Measurements from ENCODE around the gene AQP10. TPM values are rescaled to one million over a fixed set of nuclear protein-coding genes. Genes with fewer than 3 reads are reported as not detected.
"Not testable (repeated sequence)": the region's sequence is repeated elsewhere in the genome, so short reads cannot be mapped to it uniquely, and the experiment has no call there.

The AQP10 gene
- total and polyA plus RNA-seq, 8 donors = 0.13 to 0.34 (median 0.23) TPM

GRCh38 chr1:154361357-154361756, 40.5 kb downstream of the AQP10 start:
- Histone ChIP-seq H3K4me1 (no peaks in the 10 kb centered on the region), H3K27me3 (no peaks in the 10 kb centered on the region)
- intact Hi-C loops (cut with DNase I) = no loop called here

GRCh38 chr1:154371436-154371835, 50.5 kb downstream of the AQP10 start:
- Histone ChIP-seq H3K9me3 (no peaks in the 10 kb centered on the region), H3K4me3 (no peak overlapping the region), H3K27me3 (no peaks in the 10 kb centered on the region), H3K4me1 (no peaks in the 10 kb centered on the region), H3K36me3 (no peaks in the 10 kb centered on the region), H3K27ac (no peak overlapping the region)
- no peak for TF ChIP-seq CTCF (IDR thresholded peaks at IDR 0.05)
- DNase-seq (no peak), ATAC-seq (no peak)
- intact Hi-C loops (cut with DNase I) = no loop called here

More at GRCh38 chr1:154361357-154361756, 40.5 kb downstream of the AQP10 start:
- no peak for TF ChIP-seq CTCF (IDR thresholded peaks at IDR 0.05)
- Histone ChIP-seq H3K4me3 (no peak overlapping the region), H3K36me3 (no peaks in the 10 kb centered on the region), H3K27ac (no peak overlapping the region), H3K9me3 (no peaks in the 10 kb centered on the region)
- no peak for ATAC-seq
- no peak for DNase-seq

- H3K4me1 ChIP-seq; DNase-seq; ATAC-seq; H3K4me3 ChIP-seq; H3K27me3 ChIP-seq; H3K27ac ChIP-seq; intact Hi-C loops (cut with DNase I); H3K36me3 ChIP-seq; H3K9me3 ChIP-seq: not testable (repeated sequence)
Observed at GRCh38 chr1:154373777-154374357, 53.0 kb downstream of the AQP10 start.

Other genes starting within 250 kb of the AQP10 start
- under 1 TPM; 0.16 to 0.26 TPM for gene NUP210L, start 166.0 kb upstream of the AQP10 start, total RNA-seq
- under 1 TPM; 0.09 to 0.27 (median 0.16) TPM for gene NUP210L, start 166.0 kb upstream of the AQP10 start, polyA plus RNA-seq (ENCODE audit: insufficient read length in 6 of 6)
- gene TPM3, start 129.0 kb upstream of the AQP10 start, total RNA-seq = 100 to 1,000 TPM; 318 to 406 TPM
- gene TPM3, start 129.0 kb upstream of the AQP10 start, polyA plus RNA-seq (ENCODE audit: insufficient read length in 6 of 6) = 100 to 1,000 TPM; 220 to 283 (median 238) TPM
- not detected for gene CFAP141, start 114.8 kb upstream of the AQP10 start, total RNA-seq
- 1 to 10 TPM in 5 of 6 donors, under 1 TPM in 1; 0.52 to 4.4 (median 2.2) TPM for gene CFAP141, start 114.8 kb upstream of the AQP10 start, polyA plus RNA-seq (ENCODE audit: insufficient read length in 6 of 6)
- 100 to 1,000 TPM; 131 to 144 TPM for gene UBAP2L, start 100.1 kb upstream of the AQP10 start, total RNA-seq
- gene UBAP2L, start 100.1 kb upstream of the AQP10 start, polyA plus RNA-seq (ENCODE audit: insufficient read length in 6 of 6) = 100 to 1,000 TPM; 173 to 201 (median 177) TPM
- gene HAX1, start 48.5 kb upstream of the AQP10 start, total RNA-seq = 10 to 100 TPM; 71.6 to 82.6 TPM
- gene HAX1, start 48.5 kb upstream of the AQP10 start, polyA plus RNA-seq (ENCODE audit: insufficient read length in 6 of 6) = 10 to 100 TPM; 68.6 to 80.5 (median 79.1) TPM
- 10 to 100 TPM; 35.2 to 36.6 TPM for gene ATP8B2, start 4.4 kb downstream of the AQP10 start, total RNA-seq
- 10 to 100 TPM; 32.9 to 41.9 (median 36.9) TPM for gene ATP8B2, start 4.4 kb downstream of the AQP10 start, polyA plus RNA-seq (ENCODE audit: insufficient read length in 6 of 6)
- 10 to 100 TPM; 45.0 to 65.3 TPM for gene IL6R, start 84.2 kb downstream of the AQP10 start, total RNA-seq
- gene IL6R, start 84.2 kb downstream of the AQP10 start, polyA plus RNA-seq (ENCODE audit: insufficient read length in 6 of 6) = 1 to 10 TPM; 4.5 to 8.2 (median 5.4) TPM
- 1 to 10 TPM; 3.8 to 5.0 TPM for gene TDRD10, start 181.1 kb downstream of the AQP10 start, total RNA-seq
- gene TDRD10, start 181.1 kb downstream of the AQP10 start, polyA plus RNA-seq (ENCODE audit: insufficient read length in 6 of 6) = 1 to 10 TPM; 3.1 to 3.7 (median 3.4) TPM
- gene SHE, start 181.3 kb downstream of the AQP10 start, total RNA-seq = 10 to 100 TPM; 17.7 to 25.3 TPM
- 10 to 100 TPM; 19.5 to 25.3 (median 21.2) TPM for gene SHE, start 181.3 kb downstream of the AQP10 start, polyA plus RNA-seq (ENCODE audit: insufficient read length in 6 of 6)
- 10 to 100 TPM; 87.0 to 90.8 TPM for gene UBE2Q1, start 237.6 kb downstream of the AQP10 start, total RNA-seq
- gene UBE2Q1, start 237.6 kb downstream of the AQP10 start, polyA plus RNA-seq (ENCODE audit: insufficient read length in 6 of 6) = 100 to 1,000 TPM in 5 of 6 donors, 10 to 100 TPM in 1; 95.3 to 104 (median 101) TPM
- gene CHRNB2, start 246.7 kb downstream of the AQP10 start, total RNA-seq = under 1 TPM in 1 of 2 donors, not detected in 1; 0.09 TPM
- 1 to 10 TPM in 2 of 6 donors, under 1 TPM in 4; 0.27 to 1.8 (median 0.59) TPM for gene CHRNB2, start 246.7 kb downstream of the AQP10 start, polyA plus RNA-seq (ENCODE audit: insufficient read length in 6 of 6)